K562 (cell line): ENCODE data around the gene FAM193A.

Experiments used
- CREM ChIP-seq: IDR thresholded peaks from 2 replicates; pipeline ENCODE4 v1.6.1; 2014; ENCODE audit warnings: antibody characterized with exemption, low read depth
- CTCF ChIP-seq, 3 experiments: IDR thresholded peaks in 2 of 3; conservative IDR thresholded peaks in 1 of 3; 2 replicates each; pipeline ENCODE4 v1.5.1; 2011 to 2012; ENCODE audit warnings: low read length in 3 of 3, mild to moderate bottlenecking in 3 of 3, control low read depth in 2 of 3, improper control_type of control experiment in 1 of 3, inconsistent platforms in 1 of 3, low read depth in 1 of 3, mixed read lengths in 1 of 3, moderate library complexity in 1 of 3; ENCODE audit not compliant: insufficient read depth in 2 of 3
- MEF2D ChIP-seq: conservative IDR thresholded peaks from 2 replicates; pipeline ENCODE4 v1.6.1; 2016; ENCODE audit warnings: low read depth, missing genetic modification characterization, missing compliant biosample characterization
- MLX ChIP-seq, 2 experiments: fragments of 450-650 bp in 1 of 2; sonication (generic) in 1 of 2; formaldehyde crosslinking; conservative IDR thresholded peaks; 2 replicates each; pipeline versions ENCODE4 v1.4.0 to v1.8.1; 2020 to 2022; ENCODE audit warnings: mild to moderate bottlenecking in 1 of 2, missing genetic modification reagents in 1 of 2
- SIX5 ChIP-seq, 2 experiments: IDR thresholded peaks; 2 replicates each; pipeline ENCODE4 v1.6.1; 2011; ENCODE audit warnings: low read length in 2 of 2, borderline replicate concordance in 1 of 2, low read depth in 1 of 2, mild to moderate bottlenecking in 1 of 2, moderate library complexity in 1 of 2; ENCODE audit not compliant: insufficient read depth in 1 of 2

- TF ChIP-seq MLX (CRISPR knock-in tag; conservative IDR thresholded peaks at IDR 0.05) (no peak), CREM (no peak), CTCF (IDR thresholded peaks at IDR 0.05 in 2 of 3, conservative IDR thresholded peaks at IDR 0.05 in 1 of 3; ENCODE audit: insufficient read depth in 2 of 3, low read depth in 1 of 3, low read length in 3 of 3) (no peak), MEF2D (tag) (no peak), SIX5 (IDR thresholded peaks at IDR 0.05; ENCODE audit: borderline replicate concordance in 1 of 2, insufficient read depth in 1 of 2, low read depth in 1 of 2, low read length in 2 of 2) (no peak)
Observed at GRCh38 chr4:2743518-2744445, 207.3 kb downstream of the FAM193A start.
